Kidney epithelial cell (primary cell): Measurements from ENCODE around the gene TMEM161B. TPM values are rescaled to one million over a fixed set of nuclear protein-coding genes. Genes with fewer than 3 reads are reported as not detected.
"Not testable (repeated sequence)": the region's sequence is repeated elsewhere in the genome, so short reads cannot be mapped to it uniquely, and the experiment has no call there.

Source experiments
- DNase-seq: peaks from one replicate; pipeline ENCODE4 v3.0.0-alpha.2; 2010; ENCODE audit warnings: low read depth
- H3K27me3 ChIP-seq: 2 replicates; pipeline ENCODE4 v1.6.0; 2011; ENCODE audit warnings: low read length; ENCODE audit not compliant: control insufficient read depth, insufficient read depth
- H3K36me3 ChIP-seq: 2 replicates; pipeline ENCODE4 v1.5.1; 2011; ENCODE audit warnings: low read length; ENCODE audit not compliant: control insufficient read depth, insufficient read depth
- H3K4me3 ChIP-seq: 2 replicates; pipeline ENCODE4 v1.5.1; 2011; ENCODE audit warnings: low read depth, mild to moderate bottlenecking, control low read depth, low read length
- total RNA-seq: library from RNA; depleted of rRNA; stranded (reverse); fragments of >200 nt; gene quantifications from 2 replicates; pipeline ENCODE4 v1.2.3, GENCODE V29; 2015
- TF ChIP-seq, protein P1 (sequence below): IDR thresholded peaks from 2 replicates; pipeline ENCODE4 v1.5.1; 2011; ENCODE audit warnings: mild to moderate bottlenecking, moderate library complexity, low read length, control low read depth, inconsistent platforms; ENCODE audit not compliant: insufficient read depth, poor library complexity, severe bottlenecking

Gene TMEM161B
- total RNA-seq, 1 donor from 2014 or later: 10.4 TPM

DNA sequence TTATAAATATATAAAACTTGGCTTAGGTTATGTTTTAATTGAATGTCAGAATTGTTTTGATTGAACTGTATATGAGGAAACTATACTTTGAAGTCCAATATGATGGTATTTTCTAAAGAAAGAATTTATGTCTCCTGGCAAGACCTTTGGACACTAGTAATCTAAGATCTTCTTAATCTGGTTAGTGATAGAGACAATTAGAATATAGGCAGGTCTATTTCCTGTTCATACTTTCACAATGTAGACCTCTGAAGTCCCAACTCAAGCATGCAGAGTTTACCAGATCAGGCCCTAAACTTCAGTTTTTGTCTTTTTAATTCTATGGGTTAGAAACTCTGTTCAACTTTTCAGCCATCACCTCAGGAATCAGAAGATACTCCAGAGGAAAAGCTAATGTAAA lies 6.9 kb upstream of the TMEM161B start:
- Histone ChIP-seq H3K36me3 (no peaks in the 10 kb centered on the region), H3K4me3 (no peak overlapping the region), H3K27me3 (no peaks in the 10 kb centered on the region)
- DNase-seq: no peak
- TF ChIP-seq, protein P1, sequence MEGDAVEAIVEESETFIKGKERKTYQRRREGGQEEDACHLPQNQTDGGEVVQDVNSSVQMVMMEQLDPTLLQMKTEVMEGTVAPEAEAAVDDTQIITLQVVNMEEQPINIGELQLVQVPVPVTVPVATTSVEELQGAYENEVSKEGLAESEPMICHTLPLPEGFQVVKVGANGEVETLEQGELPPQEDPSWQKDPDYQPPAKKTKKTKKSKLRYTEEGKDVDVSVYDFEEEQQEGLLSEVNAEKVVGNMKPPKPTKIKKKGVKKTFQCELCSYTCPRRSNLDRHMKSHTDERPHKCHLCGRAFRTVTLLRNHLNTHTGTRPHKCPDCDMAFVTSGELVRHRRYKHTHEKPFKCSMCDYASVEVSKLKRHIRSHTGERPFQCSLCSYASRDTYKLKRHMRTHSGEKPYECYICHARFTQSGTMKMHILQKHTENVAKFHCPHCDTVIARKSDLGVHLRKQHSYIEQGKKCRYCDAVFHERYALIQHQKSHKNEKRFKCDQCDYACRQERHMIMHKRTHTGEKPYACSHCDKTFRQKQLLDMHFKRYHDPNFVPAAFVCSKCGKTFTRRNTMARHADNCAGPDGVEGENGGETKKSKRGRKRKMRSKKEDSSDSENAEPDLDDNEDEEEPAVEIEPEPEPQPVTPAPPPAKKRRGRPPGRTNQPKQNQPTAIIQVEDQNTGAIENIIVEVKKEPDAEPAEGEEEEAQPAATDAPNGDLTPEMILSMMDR: no peak

DNA sequence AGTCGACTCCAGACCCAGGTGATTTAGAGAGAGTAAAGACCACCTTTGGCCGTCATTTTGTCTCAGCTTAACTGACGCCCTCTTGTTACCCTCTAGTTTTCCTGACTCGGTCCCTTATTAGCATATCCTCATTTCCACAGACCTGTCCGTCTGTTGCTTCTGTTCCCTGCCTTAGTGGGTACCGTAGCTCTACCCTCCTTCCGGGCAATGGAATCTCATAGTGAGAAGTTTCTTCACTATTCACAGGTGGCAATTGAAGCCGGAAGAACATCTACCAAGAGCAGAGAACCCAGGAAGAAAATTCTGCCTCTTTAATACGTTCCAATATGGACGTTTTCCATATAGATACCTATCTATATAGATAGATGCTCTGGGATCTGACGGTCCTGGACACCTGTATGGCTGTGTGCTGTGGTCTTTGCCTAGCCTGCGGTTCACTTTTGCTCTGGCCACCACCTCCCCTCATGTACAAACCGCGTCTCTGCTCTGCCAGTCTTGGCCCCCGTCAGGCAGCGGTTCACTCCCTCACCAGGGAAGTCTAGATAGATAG lies 652 bp upstream of the TMEM161B start:
- peak overlapping the region; percentile 64 for H3K4me3 ChIP-seq
- DNase-seq: peak; percentile 5
- no peaks in the 10 kb centered on the region for H3K36me3 ChIP-seq
- no peaks in the 10 kb centered on the region for H3K27me3 ChIP-seq
- TF ChIP-seq, protein P1: no peak

DNA sequence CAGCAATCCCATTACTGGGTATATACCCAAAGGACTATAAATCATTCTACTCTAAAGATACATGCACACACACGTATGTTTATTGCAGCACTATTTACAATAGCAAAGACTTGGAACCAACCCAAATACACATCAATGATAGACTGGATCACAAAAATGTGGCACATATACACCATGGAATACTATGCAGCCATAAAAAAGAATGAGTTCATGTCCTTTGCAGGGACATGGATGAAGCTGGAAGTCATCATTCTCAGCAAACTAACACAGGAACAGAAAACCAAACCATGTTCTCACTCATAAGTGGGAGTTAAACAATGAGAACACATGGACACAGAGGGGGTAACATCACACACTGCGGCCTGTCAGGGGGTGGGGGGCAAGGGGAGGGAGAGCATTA lies 4.1 kb downstream of the TMEM161B start:
- not testable (repeated sequence) for H3K36me3 ChIP-seq, H3K4me3 ChIP-seq, H3K27me3 ChIP-seq, DNase-seq

DNA sequence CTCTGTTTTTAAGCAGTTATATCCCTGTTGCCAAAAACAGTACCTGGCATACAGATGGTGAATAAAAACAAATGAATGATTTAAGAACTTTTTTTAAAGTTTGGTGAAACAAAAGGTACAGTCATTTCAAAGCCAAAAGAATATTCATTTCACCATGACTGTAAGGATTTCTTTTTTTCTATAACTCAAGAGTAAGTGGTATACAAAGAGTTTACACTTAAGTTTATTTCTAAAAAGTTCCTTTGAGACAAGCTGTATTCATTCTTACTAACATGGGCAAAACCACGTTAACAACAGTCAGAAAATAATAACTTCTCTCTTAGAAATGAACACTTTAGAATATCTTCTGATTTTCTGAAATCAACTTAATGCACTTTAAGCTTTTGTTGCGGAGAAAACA lies 5.3 kb downstream of the TMEM161B start:
- no peak for DNase-seq
- no peaks in the 10 kb centered on the region for H3K36me3 ChIP-seq
- H3K27me3 ChIP-seq: no peaks in the 10 kb centered on the region
- TF ChIP-seq, protein P1: no peak
- no peak overlapping the region for H3K4me3 ChIP-seq

DNA sequence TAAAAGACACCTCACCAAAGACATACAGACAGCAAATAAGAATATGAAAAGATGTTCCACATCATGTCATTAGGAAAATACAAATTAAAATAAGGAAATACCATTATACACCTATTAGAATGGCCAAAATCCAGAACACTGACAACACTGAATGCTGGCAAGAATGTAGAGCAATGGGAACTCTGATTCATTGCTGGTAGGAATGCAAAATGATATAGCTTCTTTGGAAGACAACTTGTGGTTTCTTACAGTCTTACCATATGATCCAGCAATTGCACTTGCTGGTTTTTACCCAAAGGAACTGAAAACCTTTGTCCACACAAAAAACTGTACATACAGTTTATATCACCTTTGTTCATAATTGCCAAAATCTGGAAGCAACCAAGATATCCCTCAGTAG lies 6.5 kb downstream of the TMEM161B start:
- Histone ChIP-seq H3K27me3 (no peaks in the 10 kb centered on the region), H3K4me3 (no peak overlapping the region), H3K36me3 (no peaks in the 10 kb centered on the region)
- TF ChIP-seq, protein P1: no peak
- no peak for DNase-seq

DNA sequence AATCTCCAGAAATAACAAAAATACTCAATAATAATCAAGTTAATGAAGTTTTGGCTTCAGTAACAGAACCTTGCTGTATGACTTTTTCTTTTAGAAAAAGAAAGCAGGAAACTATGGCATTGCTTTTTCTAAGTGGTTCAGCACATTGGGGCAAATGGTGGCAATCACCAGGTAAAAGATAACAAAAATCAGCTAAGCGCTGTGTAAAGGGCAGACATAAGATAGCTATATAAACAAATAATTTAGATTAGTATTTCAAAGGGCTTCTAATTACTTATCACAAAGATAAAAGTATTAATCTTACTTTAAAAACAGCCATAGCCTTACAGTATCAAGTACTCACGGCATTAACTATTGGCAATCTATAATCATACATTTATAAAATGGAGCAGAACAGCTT lies 10.0 kb downstream of the TMEM161B start:
- Histone ChIP-seq H3K36me3 (no peaks in the 10 kb centered on the region), H3K27me3 (no peaks in the 10 kb centered on the region), H3K4me3 (no peak overlapping the region)
- DNase-seq: no peak
- TF ChIP-seq, protein P1: no peak
